ENCODE measurements around the gene RUSC2.

GRCh38 chr9:35487081-35487480 is 2.8 kb upstream of the RUSC2 start:
- TF ChIP-seq CTCF (IDR thresholded peaks at IDR 0.05 in 4 of 5, conservative IDR thresholded peaks at IDR 0.05 in 1 of 5), result no peak
- TF ChIP-seq POLR2A (IDR thresholded peaks at IDR 0.05), result no peak
